ENCODE data around the gene TEAD2.

GRCh38 chr19:49364083-49364737 is 2.0 kb upstream of the TEAD2 start:
- TF ChIP-seq, protein P1, sequence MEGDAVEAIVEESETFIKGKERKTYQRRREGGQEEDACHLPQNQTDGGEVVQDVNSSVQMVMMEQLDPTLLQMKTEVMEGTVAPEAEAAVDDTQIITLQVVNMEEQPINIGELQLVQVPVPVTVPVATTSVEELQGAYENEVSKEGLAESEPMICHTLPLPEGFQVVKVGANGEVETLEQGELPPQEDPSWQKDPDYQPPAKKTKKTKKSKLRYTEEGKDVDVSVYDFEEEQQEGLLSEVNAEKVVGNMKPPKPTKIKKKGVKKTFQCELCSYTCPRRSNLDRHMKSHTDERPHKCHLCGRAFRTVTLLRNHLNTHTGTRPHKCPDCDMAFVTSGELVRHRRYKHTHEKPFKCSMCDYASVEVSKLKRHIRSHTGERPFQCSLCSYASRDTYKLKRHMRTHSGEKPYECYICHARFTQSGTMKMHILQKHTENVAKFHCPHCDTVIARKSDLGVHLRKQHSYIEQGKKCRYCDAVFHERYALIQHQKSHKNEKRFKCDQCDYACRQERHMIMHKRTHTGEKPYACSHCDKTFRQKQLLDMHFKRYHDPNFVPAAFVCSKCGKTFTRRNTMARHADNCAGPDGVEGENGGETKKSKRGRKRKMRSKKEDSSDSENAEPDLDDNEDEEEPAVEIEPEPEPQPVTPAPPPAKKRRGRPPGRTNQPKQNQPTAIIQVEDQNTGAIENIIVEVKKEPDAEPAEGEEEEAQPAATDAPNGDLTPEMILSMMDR (IDR thresholded peaks at IDR 0.05): no peak
- no peak for TF ChIP-seq POLR2A (IDR thresholded peaks at IDR 0.05)
